OCI-M2 (cell line): ENCODE data around the gene SHTN1.

ENCODE experiments used
- DNase-seq: peaks from one replicate; lab custom pipeline; 2025; ENCODE audit not compliant: unreplicated experiment; lab: John Stamatoyannopoulos, UW

The SHTN1 gene

DNA sequence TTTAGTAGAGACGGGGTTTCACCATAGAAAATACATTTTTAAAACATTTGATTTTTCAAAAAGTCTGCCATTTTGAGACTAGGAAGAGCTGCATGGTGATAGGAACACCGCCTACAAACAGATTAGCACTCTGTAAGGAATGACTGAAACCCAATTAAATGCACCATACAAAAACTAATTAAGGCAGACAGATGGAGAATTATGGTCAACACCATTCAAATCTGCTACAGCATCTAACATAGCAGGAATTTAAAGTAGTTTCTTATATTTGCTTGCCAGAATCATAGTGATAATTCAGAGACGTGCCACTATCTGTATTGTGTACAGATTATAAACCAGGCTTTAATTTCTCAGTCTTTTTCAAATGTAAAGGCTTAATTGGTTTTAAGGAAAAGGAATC, 87.5 kb downstream of the SHTN1 start:
- no peak for DNase-seq

DNA sequence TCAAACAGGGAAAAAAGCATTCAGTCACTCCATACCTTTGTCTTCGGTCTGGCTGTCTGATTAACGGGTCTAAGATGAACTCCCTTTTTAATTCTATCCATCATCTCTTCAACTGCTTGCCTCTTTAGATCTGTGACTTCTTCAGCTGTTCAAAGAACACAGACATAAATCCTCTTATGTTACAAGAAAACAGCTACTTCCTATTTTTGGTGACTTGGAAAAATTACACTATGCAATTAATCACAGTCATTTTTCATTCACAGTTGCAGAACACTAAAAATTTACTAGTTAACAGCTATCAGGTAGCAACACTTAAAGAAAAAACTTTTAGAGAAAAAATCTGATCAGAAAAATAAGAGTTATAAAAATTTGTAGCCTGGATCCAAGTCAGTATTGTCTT, 89.6 kb downstream of the SHTN1 start:
- DNase-seq = no peak

DNA sequence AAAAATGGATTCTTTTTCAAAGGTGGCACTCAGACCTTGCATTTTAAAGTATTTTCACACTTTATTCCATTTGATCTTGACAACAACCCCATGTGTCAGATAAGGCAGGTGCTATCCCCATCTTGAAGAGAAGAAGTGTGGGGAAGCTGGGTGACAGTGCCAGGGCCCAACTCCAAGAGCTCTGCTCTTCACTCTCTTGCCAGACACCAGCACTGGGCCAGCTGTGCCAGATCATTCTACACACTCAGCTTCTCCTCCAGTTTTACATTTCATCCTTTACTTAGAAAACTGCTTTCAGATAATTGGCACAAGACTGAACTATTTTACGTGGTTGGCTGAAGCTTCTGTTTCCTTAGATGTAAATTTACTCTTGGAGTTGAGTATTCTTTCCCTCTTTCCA, 91.3 kb downstream of the SHTN1 start:
- DNase-seq = no peak

DNA sequence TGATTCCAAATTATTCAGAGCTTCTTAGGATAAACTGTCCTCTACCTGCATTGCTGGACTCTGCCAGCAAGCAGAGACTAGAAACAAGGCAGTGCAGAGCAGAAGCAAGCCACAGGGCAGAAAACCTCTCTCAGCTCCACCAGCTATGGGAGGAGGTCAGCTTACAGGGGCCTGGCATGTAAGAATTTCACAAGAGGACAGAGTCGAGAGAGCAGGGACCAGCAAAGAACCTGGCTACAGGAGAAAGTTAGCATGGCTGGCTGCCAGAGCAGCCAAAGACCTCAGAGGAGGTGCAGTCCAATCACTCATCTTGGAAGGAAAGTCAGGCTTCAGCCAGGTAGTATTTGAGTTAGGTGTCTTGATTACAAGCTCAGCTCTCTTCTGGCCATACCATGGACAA, 92.8 kb downstream of the SHTN1 start:
- DNase-seq = no peak

DNA sequence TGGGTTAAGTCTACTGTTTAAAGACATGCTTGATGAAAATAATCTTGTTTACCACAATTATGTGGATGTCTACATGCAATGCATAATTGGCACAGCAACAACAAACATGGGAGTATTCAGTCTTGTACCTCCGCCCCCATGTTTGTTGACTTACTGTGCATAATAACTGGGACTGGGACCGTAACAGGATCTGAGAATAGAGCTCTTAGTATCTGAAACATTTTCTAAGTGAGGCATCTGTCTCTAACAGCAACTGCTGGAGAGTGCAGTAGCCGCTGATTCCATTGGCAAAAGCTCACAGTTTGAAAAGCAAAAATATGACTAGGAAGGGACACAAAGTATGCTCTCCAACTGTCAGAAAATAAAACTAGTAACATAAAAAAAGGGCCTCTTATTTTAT, 94.1 kb downstream of the SHTN1 start:
- DNase-seq = no peak

DNA sequence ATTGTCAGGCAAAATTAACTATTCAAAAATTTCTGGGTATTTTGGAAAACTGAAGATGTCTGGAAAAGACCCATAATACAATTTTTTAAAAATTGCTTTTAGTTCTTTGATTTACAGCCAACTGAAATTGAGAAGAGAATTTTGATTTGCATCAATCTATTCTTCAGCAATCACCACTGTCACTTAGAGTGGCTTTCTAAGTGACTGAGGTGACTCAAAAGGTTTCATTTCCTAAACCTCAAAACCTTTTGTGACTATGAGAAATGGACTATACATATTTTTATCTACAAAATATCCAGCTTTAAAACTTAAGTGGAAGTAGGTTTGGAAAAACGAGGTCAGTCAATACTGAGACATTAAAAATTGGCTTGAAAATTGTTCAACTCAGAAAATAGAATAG, 95.7 kb downstream of the SHTN1 start:
- DNase-seq = no peak

DNA sequence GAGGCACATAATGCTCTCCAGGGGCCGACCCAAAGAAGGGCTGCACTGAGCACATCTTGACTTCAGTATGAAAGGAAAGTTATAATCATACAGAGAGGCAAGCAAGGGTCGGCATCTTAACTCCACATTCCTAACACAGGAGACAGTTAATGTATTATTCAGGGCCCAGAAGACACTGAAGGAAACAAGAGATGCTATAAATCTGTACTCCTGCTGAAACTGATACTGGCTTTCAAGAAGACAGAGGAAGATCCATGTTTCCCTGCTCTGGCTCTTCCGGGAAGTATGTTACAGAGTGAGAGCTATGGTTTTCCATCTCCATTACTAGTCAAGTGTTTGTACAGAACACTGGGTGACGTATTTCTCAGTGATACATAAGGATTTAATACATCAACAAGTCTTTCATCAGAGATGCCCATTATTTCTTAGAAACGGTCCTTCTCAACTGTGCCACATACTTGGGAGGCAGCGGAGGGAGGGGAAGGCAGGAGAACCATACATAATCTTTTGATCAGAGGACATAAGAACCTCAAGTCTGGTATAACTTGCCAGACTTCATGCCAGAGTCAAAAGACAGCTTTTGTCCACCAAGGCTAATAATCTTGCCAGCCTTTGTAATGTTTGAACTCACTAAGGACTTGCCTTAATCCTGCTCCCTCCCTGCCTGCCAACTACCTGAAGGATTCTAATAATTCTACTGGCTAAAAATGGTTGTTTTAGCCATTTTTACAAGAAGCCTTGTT, 97.6 kb downstream of the SHTN1 start:
- no peak for DNase-seq

DNA sequence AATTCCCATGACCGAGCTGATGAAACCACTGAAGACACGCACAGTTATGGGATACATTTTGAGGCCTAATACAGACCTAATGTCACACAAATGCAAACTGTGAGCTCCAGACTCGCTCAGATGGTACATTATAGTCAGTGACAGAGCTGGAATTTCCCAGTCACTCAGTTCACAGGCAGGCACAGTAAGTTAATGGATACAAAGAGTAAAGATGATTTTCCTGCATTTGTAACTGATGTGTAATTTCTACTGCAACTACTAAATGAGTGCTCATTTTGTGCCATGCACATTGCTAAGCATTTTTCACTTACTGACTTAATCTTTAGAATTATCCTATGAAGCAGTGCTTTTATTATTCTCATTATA, 99.2 kb downstream of the SHTN1 start:
- no peak for DNase-seq

DNA sequence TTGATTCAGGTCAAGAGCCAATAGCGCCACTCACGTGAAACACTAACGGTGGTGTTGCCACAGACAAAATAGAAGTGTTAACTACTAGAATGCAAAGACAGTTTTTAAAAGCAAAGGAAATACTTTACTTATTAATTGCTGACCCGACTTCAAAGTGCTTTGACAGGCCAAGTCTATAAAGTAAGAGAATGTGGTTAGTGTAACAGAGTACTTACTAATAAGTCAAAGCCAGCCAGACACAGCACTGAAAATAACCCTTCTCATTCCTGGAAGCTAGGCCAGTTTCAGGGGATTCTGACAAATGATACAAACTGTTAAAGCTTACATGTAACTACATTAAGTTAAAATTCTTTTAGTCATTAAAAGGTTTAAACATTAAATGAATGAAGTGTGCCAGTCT, 105.4 kb downstream of the SHTN1 start:
- DNase-seq = no peak

DNA sequence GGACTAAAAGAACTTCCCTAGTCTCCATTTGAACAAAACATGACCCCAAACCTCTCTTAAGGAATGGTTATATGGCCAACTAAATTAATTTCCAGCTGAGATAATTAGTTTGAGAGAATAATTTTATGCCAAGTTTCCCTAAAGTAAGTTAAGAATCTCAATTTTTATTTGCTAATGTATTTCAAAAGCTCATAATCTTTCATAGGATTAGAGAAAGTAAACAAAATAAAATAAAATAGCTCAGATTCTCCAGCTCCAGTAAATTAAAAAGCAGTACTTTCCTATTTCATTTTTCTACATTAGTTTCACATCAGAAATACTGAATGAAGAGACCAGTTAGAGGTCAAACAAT, 111.3 kb downstream of the SHTN1 start:
- no peak for DNase-seq

DNA sequence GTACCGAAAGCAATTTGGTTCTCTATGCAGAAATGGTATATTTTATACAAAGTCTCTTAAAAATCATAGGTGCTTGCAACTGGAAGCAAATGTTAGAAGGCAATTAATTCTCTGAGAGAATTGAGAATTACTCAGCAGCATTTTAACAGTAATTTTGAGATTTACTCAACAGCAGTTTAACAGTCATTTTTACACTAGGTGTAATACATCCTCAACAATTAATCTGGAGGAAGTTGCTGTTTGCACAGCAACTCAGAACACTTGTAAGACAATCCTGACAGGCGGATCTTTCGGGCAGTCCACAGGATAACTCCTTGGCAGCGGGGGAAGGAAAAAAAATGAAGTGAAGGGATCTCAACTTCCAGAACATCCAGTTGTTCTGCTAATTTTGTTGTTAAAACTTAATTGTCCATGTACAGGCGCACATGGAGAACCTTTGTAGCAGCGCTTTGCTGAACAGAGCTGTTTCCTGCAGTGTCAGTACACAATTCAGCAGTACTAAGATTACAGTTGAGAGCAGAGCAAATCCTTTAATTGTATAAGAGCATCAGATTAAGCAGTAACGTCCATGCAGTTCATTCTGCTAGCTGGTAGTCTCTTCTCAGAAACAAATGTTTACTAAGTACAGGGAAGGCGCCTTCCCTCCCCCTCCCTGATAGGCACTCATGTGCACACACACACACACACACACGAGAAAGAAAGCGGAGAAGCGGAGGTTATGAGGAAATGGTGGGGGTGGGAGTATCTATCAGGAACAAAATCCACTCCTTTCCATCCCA, 111.9 kb downstream of the SHTN1 start:
- no peak for DNase-seq

DNA sequence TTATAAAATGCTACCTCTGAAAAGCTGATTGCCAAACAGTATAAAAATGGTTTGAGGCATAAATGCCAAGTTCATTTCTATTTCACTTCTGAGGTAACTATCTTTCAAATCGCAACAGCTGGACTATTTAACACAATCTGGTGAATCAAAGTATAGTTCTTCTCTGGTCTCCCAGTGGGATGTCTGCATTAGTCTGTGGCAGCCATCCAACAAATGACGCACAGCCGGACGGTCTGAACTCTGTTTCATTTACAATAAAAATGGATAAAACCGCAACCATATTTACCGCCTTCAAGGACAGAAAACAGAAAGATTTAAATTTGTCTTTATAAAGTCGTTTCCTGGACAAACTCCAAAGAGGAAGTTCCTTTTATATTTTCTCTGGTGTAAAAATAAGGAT, 113.8 kb downstream of the SHTN1 start:
- DNase-seq = no peak

DNA sequence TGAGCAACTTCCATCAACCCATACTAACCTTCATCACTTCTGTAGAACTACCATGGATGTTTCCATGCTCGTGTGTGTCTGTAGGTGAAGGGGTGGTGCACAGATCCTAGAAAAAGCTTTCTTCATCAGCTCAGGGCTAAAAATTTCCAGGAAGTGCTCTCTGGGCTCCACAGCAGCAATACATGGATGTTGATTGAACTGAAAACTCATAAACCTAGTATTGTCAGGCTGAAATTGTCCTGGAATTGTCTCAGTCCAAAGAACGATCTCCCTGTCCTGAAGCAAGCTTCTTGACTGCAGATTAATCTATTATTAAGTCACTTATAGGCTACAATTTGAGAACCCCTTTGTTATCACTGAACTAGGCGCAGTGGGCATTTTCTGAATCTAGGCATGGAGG, 115.9 kb downstream of the SHTN1 start:
- DNase-seq = no peak

DNA sequence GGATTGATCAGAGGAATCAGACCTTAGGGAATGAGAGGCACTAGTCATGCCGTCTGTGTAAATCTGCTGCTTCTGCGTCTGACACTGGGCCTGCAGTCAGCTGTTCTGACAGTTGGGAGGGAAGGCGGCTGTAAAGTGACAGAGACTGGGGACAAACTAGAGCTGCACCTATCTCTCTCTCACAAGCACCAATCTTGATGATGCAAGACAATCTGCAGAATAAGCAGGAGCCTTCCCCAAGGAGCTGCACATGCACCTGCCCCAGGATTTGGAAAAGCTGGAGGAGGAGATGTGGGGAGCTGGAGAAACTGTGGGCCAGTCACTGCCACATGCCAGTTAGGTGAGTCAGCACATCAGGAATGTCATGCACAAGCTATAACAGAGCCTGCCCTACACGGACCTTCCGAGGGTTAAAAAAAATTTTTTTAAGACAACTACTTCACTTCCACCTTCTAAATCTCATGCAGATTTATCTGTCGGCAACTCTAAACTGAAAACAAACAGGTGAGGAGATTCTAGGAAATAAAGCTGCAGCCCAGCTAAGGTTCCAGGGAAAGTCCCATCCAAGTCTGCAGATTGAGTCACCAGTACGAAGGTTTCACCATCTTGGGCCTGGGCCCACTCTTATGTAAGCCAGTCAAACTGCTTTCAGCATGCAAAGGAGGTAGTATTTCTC, 116.5 kb downstream of the SHTN1 start:
- no peak for DNase-seq

DNA sequence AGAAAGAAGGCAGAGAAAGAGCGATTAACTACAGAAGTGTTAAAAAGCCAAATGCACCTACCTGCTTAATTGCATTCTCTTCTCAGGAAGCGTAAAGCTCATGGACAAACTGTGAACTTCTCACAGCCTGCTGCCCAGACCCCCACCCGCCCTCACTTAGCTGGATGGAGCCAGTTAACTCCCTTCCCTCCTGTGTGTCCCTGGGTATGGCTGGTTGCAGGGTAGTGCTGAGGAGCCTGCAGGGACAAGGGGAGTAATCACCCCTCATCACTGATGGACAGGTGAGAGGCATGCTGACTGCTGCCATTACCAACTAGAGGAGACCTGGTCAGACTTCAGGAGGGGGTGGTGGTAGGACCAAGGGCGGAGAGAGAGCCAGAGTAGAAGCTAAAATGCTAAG, 118.2 kb downstream of the SHTN1 start:
- no peak for DNase-seq

DNA sequence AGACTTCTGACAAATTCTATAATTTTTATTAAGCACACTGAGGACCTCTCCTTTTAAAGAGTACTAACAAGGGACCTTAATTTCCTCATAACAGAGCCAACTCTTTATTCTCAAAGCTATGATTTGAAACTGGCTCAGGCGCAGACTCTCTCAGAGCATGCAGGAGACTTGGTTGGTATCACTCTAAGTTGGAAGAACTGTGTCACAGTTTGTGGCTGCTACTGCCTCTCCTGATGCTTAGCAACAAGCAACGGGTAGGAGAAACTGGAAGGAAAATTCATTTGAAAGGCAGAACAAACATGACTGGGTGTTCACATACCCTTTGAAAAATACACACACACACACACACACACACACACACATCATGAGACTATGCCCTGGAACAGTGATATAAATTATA, 122.3 kb downstream of the SHTN1 start:
- DNase-seq = no peak

DNA sequence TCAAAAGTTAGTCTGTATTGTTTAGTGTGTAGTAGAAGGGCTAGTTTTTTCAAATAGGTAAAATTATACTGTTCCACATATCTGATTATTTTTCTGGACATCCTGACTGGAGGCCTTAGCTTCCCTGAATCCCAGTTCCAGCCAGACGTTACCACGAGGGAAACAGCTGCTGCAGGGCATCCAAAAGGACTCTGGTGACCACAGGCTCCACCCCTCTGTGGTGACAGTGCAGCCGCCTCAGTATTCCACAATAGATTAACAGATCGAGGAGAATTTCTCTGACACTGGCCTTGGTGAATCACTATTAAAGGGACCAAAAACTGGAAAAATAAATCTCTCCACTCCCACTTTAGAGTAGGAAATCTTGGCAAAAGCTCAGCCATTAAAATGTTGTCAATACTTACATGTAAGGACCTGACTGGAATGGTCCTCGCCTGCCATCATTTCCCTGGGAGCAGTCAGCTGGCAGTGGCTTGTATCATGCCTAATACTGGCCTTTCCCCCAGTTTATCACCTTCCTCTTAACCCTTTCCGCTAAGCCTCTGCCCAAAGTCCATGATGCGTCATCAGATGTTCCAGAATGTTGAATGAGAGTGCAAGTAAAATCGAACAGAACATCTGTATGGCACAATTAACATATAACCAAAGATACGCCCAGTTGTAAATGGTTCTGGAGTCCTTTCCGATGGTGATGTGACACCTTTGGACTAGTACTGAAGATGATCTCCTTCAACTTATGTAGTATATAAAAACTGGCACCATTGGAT, 124.1 kb downstream of the SHTN1 start:
- no peak for DNase-seq

DNA sequence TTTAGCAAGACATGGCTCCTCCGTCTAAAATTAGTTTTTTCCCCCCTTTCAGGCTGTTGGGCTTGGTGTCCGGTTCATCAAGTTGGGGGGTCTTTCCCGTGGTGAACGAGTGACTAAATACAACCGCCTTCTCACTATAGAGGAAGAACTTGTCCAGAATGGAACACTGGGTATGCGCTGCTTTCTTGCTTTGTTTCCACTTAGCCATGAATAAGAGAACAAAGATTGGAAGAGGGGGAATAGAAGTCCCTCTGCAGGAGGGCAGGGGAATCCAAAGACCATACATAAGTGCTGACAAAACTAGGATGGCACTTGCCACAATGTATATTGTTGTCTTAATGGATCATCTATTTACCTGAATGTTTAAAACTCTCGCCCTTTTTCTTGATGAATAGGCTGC, 125.2 kb downstream of the SHTN1 start:
- DNase-seq = no peak

DNA sequence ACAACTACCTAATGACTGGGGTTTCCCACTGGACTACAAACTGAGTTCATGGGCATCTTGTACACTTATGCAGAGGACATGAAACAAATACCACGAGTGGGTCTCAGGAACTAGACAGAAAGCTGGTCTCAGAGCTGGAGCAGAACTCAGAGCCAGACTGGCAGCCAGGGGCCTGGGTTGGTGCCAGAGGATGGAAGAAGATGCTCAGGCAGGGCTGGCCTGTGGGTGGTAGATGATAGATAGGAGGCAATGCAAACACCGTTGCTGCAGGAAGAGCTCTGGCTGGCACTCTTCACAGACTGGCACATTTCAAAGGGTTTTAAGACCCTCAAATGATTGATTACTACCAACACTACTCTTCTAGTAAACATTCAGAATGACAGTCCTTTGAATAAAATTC, 126.9 kb downstream of the SHTN1 start:
- DNase-seq = no peak

DNA sequence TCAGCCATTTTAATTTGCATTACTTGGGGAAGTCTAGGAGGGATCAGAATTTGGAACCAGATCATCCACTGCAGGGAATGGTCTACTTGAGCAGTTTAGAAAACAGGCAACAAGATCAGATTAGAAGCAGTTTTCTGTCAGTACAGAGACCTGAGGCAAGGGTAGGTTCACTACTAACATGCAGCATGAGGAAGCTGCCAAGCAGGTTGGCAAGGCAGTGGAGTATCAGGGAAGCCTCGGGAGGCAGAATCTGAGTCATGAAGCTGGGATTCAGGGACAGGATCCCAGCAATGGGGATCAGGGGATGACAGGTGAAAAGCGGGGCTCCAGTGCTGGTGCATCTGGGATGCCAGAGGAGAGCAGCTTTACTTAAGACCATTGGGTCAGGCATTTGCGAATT, 127.6 kb downstream of the SHTN1 start:
- DNase-seq = no peak

DNA sequence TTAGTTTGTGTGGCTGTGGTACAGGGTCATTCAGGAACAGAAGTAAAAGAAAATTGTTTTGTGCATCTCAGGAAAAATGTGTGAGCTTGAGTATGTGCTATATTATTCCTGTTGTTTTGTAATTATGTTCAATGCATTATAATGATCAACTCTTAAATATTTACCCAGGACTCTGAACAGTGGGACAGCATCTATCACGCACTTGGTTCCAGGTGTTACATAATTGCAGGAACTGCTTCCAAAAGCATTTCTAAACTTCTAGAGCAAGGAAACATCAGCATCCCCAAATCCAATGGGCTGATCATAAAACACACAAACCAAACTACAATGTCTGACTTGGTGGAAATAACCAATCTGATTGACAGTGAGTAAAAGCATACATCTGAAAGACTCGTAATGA, 129.1 kb downstream of the SHTN1 start:
- no peak for DNase-seq

DNA sequence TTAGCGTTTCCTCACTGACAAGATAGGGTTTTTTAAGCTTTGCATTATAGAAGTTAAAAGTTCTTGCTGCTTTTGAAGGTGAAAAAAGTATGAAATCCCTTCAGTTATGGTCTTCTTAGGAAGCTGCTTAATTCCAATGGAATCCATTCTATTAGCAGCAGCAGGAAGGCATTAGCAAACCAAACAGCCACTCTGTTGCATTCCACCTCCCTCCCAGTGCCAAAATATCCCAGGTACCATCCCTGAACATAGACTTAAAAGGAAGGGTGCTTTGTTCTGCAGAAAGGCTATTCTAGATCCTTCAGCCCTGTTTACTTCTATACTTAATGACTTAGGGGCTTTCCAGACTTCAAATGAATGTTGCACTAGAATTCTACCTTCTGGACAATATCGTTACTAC, 131.9 kb downstream of the SHTN1 start:
- no peak for DNase-seq
